GM19438 (cell line): ENCODE measurements around the gene NEUROG2.

Experiments used
- ATAC-seq: cut with Tn5 transposase; IDR thresholded peaks from one replicate; pipeline ENCODE4 v1.9.1; 2021; ENCODE audit warnings: low read depth; ENCODE audit not compliant: unreplicated experiment

The NEUROG2 gene

DNA sequence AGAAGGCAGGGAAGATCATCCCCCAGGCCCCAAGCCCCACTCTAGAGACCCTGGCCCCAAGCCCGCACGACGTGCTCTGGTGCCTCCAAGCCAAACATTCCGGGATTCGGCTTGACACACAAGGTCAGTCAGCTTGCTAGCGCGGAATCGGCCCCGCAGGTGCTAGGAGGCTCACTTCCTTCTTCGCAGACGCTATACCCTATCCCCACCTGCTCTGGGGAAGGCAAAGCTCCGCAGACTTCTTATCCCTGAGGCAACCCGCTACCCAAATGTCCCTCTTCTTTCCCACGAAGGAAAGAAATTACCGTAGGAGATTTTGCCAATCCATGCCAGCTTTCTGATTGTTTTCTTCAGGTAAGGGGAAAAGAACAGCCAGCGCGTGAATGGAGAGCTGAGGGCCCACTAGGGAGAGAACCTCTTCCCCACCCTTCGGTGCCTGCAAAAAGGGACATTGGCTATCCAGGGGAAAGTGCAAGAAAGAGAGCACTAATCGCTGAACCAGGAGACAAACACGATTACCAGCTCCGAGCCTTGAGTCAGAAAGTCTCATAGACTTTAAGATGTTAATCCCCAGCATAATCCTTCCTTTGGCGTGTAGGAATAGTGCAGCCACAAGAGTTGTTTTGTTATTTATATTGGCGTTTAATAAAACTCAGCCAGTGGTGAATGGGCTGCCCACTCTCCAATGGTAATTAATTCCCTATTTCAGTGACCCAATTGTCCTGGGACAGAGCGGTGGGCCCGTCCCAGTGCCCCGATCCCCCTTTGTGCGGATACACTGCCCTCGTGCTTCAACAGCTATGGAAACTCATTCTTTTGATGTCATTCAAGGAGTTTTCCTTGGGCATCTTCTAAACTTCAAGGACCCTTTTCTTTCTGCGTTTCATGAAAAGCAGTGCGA lies 5.4 kb upstream of the NEUROG2 start:
- ATAC-seq = peak; percentile 17

DNA sequence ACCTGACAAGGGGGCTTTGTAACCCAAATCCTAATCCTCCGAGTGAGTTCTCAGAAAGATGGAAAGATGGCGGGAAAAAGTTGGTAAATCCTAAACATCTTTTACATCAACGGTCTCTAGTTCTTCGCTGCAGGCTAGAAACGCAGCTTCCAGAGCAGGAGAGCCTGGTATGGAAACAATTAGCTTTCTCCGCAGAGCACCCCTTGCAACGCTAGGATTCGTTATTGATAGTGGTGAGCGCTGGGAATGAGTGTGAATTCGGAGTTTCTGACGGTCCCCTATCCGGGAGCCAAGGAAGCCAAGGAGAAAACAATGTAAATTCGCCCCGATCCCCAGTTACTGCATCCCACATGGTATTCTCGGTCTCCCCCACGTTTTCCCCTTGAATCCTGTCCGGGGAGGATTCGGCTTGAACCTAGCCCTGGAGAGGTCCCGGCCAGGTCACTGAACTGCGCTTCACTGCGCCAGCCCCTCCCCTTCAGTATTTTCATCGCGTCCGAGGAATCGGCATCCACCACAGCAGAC lies 4.7 kb upstream of the NEUROG2 start:
- no peak for ATAC-seq

DNA sequence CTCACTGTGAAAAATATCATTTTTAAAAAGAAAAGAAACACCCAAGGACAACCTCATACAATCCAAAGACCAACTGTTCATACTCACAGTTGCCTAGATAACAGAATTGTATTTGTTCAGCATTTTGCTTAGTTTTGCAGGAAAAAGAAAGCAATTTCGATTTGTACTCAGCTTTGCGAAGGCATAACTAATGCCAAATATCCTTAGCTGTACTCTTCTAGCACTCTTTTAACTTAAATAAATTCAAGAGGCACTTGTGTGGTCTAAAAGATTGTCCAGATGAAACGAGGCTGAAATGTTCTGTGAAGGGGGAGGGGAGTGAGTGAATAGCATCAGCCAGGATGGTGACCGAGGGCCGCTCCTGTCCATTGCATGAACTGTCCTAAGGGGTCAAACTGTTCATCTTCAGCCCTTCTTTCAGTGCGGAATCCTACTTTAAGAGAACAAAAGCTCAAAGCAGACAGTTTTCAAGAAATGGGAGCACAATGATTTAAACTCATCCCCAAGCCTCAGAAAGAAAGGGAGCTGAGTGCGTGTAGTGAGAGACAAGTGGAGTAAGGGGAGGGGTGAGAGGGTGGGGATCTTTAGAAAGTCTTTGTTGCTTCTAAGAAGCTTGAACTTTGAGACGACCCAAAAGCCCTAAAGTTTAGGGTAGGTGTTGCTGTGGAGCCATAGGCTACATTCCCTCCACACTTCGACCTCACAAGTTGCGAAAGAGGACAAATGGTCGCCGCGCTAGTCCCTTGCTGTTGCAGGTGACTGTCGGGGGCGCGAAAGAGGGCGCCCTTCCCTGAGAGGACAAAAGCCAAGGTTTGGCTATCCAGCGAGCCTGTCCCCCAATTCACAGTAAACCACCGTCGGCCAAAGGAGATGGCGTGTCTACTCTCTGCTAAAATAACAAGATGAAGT lies 4.0 kb upstream of the NEUROG2 start:
- no peak for ATAC-seq

DNA sequence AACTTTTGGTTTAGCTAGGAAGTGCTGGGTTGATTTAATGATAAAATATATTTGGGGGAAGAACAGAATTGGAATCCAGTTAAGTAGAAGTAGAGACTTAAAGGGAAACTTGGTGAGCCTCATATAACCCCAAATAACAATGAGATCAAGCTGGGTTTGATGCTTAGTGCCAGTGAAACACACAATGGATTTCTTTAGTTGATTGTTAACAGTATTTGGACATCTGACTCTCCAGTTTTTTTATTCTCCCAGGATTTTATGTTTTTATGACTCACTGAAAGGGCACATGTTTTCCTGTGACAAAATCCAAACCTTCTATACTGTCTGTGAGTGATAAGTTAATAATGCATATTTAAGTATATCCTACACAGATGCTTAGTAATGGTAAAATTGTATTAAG lies 2.7 kb upstream of the NEUROG2 start:
- ATAC-seq = no peak

DNA sequence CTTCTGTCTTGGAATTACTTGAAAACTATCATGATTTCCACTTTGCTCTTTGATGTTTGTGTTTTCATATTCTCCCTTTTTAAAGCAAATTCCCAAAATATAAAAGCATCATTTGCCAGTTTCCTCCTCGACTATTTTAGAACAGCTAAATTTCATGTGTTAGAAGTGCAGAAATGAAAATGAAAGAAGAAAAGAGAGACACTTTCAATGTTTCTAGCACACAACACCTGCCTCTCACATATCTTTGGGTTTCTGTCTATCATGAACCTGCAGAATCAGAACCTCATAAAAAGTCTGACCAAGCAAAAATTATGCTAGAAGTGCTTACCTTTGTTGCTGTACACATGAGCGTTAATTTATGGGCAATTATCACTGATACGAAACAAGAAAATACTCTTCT lies 1.9 kb upstream of the NEUROG2 start:
- ATAC-seq = no peak

DNA sequence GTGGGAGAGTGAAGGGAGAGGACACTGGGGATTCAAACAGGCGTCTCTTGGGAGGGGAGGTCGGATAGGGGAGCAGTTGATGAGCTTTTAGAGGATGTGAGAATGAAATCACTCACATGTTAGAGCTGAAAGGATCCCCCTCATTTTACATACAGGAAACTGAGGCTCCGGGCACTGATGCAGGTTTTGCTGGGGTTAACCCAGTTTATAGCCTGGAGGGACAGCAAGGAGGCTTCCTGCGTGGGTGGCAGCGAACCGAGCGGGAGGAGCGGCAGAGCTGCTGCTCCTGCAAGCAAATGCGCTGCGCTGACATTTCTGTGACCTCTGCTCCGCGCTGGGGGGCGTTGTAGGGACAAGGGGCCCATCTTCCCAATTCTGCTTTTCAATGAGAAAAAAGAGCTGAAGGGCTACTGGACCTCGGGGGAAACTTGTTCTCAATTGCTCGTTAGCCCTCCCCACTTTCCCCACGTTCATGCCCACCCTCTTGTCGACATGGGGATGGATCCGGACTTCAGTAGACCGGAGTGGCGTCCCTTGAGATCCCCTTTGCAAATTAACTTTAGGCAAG lies 1.2 kb upstream of the NEUROG2 start:
- peak; percentile 25 for ATAC-seq

DNA sequence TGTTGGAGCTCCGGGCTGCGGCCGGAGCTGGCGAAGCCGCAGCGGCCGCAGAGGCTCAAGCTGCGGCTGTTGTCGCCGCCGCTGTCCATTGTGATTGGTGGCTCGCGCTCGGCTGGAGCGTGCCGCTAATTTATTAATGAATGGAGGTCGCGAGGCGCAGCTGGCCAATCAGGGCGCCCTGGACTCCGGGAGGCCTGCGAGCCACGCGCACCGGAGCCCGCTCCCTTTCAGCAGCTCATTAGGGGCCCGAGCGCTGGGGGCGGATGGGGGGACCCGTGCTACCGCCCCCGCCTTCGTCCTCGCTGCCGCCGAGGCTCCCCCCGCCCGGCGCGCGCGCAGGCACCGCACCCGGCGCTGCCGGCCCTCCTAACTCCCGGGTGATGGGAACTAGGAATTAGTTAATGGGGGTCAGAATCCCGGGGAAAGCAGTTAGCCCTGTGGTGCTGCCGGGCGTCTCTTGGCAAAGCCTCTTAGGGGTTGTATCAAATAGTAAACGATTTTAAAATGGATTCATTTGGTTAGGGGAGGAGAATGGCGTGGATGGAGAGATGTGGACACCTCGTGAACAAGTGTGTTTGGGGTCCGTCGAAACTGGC lies 589 bp upstream of the NEUROG2 start:
- ATAC-seq = peak; percentile 17

DNA sequence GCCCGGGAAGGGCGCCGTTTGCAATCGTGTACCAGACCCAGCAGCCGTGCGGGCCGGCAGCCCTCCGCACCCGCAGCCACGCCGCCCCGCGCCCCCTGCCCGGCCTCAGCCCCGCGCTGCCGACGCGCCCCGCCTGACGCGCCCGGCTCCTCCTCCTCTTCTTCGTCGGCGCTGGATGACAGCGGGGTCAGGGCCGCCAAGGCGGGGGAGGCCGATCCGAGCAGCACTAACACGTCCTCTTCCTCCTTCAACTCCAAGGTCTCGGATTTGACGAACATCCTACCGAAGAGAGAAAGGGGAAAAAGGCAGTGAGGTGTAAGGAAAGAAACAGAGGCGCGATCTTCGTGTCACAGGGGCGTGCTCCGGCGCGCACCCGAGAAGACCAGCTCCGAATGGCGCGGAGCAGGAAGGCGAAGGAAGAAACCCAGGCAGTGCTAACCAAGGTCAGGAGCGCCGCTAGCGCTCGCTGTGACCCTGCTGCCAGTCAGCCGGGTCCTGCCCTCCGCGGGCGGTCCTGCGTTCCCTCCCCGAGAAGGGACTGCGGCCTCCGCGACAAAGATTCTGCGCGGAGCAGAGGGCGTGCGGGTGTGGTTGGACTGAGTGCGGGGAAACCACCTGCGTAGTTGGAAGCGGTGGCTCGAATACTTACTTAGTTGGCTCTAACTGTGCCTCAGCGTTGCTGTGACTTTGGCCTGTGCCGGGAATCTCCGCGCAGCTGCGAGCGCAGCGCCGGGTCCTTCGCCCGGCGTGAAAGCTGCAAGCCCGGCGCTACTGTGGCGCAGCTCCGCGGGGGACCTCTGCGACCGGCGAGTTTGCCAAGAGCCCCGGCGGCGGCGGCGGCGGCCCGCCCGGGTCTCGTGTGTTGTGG lies 548 bp downstream of the NEUROG2 start:
- ATAC-seq = peak; percentile 33

DNA sequence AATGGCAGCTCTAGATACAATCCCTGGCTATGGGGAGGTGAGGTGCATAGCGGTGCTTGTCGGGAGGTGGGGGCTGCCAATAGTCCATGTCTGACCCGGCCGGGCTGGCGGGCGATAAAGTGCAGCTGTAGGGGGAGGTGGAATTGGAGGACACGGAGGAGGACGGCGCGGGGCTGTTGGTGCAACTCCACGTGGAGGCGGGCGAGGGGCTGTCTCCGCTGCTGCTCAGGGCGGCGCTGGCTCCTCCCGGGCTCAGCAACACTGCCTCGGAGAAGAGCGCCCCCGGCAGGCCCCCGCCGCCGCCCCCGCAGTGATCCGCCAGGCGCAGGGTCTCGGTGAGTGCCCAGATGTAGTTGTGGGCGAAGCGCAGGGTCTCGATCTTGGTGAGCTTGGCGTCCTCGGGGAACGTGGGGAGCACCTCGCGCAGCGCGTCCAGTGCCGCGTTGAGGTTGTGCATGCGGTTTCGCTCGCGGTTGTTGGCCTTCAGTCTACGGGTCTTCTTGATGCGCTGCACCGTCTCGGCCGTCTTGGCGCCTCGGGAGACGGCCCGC lies 1.3 kb downstream of the NEUROG2 start:
- ATAC-seq = peak; percentile 7

DNA sequence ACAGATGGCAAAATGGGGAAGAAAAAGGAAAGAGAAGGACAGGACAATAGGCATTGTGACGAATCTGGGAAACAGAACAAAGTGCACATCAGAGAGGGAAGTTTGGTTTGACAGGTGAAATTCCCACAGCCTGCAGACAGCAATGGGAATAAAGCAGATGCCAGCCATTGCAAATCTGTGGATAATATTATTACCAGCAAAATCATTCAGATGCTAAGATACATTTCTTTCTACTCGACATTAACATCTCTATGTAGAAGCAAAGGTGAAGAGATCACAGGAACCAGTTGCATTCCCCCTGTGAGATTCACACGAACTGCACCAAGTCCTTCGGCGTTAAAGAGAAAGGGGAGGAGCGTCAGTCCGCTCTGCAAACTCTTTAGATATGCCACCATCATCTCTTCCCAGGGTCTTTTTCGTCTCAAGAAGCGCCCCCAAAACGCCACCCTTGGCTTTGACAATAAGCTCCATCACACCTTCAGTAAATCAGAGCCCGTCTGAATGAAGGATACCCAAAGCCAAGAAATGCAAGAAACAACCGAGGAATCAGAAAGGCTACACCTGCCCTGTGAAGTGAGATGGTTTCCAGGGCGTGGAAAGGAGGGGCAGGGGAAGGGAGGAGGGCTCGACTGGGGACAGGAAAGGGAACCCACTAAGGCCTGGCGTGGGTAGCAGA lies 1.9 kb downstream of the NEUROG2 start:
- ATAC-seq = peak; percentile 3

DNA sequence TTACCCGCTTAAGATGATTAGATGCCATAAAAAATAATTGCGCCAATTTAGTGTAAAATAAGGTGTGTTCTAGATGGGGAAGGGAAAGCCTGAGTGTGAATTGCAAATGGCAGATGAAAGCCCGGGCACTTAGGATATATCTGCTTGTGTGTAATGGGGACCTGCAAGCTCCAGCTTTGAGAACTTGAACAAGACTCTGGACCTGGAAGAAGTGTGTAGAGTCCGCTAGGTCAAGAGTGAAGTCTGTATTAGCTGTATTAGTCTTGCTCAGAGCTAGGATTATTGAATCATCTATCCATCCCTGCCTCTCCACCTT lies 4.2 kb downstream of the NEUROG2 start:
- ATAC-seq = no peak

DNA sequence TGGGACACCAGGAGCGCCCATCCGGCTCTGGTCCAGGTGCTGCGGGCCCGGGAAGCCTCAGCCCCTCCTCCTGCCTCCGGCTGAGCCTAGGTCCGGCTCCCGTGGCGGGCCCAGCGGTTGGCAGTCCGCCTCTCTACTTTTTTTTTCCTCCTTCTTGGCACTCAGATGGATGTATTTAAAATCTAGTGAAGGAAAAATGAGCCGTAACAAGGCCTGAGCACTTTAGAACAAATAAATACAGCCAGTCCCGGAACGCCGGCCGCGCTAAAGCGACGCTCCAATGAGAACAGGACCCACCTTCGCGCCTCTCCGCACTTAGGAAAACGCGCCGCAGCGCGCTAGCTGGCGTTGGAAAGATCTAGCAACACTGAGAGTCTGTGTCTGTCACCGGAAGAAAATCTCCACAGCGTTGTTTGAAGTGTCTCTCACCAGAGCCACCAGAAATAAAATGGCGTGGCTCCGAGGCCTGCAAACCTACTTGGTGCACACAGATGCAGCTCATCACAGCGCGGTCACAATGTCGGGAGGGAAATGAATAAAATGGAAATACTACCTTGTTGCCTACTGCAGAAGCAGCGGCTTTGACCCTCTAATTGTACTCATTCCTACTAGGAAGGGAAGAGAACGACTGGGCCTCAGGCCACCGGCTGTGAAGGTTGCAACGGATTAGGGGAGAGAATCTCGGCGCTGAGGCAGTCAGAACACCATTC lies 4.7 kb downstream of the NEUROG2 start:
- no peak for ATAC-seq

DNA sequence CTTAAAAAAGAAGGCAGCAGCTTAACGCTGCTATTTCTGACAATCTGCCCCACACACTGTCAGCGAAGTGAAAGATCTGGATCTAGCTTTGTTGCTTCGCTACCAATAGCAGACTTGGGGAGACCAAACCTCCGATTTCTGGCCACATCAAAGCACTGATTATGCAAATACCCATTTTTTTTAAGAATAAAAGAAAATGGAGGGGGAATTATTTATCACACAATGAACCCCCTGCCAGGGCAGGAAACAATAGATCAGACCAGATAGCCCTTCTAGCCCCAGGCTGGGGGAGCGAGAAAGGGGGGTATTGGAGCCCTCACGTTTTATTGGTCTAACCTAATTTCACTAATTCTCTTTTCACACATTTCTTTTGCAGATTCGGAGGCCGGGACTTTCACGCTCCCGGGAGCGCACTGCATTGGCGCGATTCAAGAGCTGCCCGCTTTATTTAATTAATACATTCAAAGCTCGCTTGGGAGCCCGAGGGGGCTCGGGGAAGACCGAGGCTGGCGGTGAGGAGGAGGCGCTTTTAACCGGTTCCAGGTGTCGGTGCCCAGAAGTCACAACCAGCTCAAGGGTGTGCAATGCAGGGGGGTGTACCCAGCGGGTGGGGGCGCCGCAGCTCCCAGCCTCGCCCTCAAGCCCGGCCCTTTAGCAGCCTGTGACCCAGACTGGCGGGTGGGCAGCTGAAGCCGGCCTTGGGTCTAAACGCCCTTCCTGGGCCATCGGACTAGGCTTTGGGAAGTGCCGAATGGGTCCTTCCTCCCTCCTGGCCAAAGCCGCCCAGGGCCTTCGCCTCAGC lies 5.5 kb downstream of the NEUROG2 start:
- no peak for ATAC-seq

DNA sequence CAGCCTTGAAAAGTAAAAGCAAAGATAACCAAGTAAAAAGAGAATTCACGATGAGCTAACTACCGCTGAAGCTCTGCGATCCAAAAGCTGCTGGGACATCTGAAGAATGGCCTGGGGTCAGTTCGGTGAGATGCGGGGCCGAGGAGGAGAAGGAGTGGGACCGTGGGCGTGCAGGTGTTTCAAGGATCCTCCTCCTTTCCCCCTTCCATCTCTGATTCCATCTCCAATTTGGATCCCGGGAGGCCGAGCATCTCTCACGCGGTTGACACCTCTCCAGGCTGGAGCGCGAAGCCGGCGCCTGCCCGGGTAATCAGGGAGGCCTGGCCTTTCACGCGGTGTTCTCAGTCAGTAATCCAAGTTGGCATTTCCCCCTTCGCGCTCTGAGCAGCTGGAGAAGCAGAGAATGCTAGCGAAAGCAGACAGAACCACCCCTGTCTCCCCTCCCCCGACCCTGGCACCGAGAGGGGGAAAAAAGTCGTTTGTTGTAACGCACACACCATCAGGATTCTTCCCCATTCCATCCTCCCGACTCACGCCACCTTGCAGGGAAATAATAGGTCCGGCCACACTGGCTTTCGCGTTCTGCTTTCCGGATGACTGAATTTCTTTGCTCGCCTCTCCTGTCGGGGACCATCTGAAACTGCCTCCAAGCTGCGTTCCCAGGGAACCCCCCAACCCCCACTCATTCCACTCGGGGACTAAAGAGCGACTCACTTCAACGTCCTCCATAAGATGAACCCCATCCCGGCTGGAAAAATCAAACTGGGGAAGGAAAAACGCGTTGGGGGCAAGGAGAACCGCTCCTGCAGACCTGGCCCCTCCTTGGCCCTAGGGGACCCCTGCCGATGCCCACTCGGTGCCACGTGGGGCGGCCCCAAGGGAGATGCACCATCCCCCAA lies 6.5 kb downstream of the NEUROG2 start:
- no peak for ATAC-seq

DNA sequence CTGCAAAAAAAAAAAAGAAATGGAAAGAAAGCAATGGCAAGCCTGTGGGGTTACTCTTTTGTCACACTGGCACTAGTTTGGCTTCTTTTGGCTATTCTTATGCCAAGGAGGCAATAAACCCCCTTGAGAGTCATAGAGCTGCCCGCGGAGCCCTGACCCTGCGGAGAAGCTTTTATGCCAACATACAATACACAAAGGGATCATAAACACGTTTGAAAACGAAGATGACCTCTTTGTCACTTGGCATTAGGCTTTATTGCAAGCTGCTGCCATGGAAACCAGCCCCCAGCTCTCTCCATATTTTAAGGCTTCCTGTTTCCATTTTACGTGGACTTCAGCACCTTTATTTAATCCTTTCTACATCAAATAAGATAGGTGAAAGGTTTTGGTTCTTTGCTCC lies 7.6 kb downstream of the NEUROG2 start:
- no peak for ATAC-seq

DNA sequence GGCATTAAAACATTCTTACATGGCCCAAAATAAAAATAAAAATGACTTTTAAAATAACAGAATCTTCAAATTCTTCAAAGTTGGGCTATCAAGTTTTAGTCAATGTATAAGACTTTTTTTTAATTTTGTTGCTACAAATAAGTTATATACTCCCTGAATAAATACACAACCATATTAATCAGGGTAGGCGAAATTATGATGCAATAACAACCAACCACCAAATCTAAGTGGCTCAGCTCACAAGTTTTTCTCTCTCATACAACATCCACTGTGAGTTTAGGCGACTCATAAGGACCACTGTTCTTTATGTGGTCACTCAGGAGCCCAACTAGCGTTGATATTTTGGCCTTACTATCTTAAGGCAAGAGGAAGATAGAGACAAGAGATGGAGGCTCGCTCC lies 11.2 kb downstream of the NEUROG2 start:
- ATAC-seq = no peak

DNA sequence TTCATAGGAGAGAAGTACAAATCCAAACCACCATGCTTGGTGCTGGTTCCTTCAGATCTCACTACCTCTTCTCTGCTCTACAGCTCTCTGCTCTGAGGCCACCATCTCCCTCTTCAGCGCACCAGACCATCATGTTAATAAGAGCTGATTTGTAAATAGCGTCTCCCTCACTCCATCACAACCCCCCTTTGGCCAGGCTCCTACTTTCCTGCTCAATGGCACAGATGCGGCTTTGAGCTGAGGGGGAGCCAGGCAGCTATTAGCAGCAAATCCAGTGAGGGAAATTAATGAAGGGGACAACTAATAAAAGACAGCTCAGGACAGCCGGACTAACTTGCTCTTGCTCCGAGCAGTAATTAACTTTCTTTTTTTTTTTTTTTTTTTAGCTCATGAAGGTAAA lies 13.1 kb downstream of the NEUROG2 start:
- no peak for ATAC-seq
